HG03097 (cell line): ENCODE results near the gene RCAN1.
A peak's percentile ranks its signal among the peaks of the same experiment; 100 is the strongest.

Source experiments
- ATAC-seq: cut with Tn5 transposase; IDR thresholded peaks from one replicate; pipeline ENCODE4 v1.9.1; 2021; ENCODE audit not compliant: unreplicated experiment, low FRiP score

Gene RCAN1

DNA sequence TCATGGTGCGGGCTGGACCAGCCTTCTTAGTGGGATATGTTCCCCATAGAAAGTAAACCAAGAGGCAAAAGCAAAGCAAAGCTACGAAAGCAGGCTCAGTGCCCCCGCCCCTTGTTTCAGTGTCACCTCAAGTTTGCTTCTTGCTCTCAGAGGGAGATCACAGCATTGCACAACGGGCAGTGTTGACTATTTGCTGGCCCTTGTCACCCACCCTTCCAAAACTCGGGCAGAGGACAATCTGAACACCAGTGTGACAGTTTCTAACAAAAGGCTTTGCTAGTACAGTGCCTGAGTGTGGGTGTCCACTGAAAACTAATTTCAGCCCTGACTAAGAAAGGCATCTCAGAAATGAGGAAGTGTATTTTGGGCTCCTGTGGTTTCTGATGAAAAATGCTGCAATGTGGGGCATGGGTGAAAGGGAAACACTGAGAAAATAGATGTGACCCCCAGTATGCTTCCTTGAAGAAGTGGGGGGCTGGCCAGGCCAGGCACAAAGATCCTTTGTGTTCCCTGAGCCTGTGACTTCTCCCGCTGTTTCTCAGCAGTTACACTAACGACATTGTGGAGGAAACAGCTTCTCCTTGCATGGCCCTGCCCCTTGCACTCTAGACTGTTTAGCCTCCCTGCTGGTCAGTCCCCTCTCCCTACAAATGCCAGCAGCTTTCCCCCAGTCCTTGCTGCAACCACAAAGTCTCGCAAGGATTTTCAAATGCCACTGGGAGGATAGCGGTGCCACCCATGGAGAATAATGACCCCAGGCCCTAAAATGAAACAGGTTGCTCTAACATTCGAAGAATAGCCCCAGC lies 69.6 kb downstream of the RCAN1 start:
- ATAC-seq = peak; percentile 62

DNA sequence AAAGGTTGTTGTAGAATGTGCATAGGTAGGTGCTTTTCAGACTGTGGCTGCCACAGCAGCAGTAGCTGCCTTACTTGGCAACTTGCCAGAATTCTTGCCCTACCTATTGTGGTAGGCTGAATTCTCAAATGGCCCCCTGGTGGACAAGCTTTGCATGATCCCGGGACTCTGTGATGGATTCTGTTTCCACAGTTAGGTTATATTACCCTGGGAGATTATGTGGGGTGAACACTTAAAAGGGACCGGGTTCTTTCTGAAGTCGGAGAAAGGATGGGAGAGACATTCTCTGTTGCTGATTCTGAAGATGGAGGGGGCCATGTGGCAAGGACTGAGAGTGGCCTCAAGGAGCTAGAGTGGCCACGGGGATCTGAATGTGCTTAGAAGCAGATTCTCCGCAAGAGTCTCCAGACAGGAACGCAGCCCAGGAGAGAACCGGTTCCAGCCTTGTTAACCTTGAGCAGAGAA lies 70.8 kb downstream of the RCAN1 start:
- no peak for ATAC-seq

DNA sequence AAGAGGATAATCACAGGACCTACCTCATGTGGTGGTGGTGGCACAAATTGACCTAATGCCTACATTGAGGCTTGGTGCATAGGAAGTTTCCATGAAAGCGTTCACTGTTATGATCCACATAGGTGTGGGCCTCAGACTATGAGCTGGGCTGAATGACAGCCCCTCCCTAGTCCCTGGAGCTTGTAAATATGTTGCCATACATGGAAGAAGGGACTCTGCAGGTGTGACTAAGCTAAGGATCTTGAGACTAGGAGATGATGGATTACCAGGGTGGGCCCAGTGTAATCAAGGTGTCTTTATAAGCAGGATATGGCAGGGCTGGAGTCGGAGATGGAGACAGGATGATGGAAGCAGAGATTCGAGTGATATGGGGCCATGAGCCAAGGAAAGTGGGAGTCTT lies 71.9 kb downstream of the RCAN1 start:
- ATAC-seq = no peak

DNA sequence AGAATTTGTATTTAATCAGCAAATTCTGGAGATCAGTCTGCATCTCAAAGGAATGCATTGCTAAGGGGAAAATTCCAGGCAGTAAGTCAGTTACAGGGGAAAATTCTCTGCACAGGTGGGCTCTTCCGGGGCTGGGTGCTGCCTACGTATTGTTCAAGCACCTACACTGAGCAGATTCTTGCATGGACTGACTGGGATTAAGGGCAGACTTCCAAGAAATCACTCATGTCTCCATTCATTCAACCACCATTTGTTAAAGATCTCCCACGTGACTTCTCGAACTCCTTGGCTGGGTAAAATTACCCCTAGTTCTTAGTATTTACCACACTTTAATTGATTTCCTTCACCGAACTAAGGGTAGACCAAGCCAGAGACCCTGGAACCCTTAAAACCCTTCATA lies 74.7 kb downstream of the RCAN1 start:
- ATAC-seq = no peak

DNA sequence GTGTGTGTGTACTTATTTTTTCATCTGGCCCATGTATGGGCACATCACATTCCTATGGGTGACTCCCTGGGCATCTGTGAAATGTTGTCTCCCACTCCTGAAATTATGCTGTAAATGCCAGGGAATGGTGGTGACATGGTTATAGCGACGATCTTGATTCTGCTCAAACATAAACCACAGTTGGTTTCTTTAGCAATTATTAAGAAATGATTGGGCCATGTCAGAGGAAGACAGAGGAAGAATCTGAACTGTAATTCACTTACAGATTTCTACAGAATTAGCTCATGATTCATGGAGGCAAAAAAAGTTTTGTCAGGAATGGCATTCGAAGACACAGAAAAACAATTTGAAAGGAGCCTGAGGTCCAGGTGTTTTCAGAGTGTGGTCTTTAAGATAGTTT lies 77.1 kb downstream of the RCAN1 start:
- no peak for ATAC-seq

DNA sequence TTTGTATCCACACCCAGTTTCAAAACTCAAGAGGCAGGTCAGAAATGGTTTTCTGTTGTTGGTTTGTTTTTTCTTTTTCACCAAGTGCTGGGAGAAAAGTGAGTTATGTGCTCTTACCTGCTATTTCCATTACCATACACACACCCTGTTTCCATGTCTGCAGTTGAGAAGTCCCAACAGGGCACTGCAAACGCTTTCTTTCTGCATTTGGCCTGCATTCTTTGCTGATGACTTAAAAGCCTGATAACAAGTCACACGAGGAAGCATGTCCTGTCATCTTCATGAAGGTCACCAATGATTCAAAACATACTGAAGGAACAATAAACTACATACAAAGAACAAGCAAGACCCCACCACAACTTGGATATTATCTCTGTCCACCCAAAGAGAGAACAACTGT lies 78.1 kb downstream of the RCAN1 start:
- ATAC-seq = no peak

DNA sequence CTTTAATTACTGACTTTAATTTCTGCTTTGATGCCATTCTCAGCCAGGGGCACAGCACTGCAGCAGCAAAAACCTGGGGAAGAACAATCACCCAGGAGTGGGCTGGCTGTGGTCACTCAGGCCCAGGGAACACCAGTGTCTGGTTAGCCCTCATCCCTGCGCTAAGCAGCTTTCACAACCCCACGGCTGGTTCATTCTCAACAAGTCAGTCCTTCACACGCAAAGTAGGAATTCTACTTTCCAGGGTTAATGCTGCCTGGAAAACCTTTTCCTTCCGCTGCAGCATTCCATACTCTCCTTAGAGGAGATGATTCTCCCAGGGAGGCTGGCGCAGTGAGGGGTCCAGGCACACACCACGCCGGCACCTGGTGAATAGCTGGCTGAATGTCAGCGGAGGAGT lies 78.6 kb downstream of the RCAN1 start:
- ATAC-seq = no peak

DNA sequence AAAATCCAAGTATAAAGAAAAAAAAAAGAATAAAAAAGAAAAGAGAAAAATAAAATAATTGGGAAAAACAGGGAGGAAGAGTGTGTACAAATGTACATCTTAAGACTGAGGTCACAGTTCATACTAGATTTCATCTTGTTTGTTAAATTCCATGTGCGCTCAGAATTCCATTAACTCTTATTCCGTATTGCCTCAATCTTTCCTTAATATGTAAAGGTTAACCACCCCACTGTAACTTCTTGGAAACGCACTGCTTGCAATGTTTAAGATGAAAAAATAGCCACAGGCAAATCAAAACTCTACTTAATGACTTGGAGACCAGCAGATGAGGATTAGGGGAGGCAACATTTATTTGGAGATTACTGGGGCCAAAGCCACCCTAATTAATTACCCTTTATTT lies 79.0 kb downstream of the RCAN1 start:
- ATAC-seq = no peak

DNA sequence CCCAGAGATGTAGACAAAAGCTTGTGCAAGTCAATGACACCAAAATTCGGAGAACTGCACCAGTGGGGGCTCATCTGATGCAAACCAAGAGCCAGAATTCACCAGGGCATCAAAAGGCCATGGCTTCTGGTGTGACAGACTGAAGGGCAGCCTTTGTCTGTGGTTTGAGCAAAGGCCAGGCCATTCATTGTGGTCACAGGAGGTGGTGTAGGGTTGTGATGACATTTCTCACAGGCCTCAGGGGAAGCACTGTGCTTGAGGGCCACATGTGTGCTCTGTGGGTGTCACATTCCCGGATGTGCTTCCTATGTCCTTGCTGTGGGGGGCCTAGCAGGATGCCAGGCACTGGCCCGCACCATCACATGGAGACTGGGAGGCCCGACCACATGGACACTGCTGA lies 80.4 kb downstream of the RCAN1 start:
- no peak for ATAC-seq

DNA sequence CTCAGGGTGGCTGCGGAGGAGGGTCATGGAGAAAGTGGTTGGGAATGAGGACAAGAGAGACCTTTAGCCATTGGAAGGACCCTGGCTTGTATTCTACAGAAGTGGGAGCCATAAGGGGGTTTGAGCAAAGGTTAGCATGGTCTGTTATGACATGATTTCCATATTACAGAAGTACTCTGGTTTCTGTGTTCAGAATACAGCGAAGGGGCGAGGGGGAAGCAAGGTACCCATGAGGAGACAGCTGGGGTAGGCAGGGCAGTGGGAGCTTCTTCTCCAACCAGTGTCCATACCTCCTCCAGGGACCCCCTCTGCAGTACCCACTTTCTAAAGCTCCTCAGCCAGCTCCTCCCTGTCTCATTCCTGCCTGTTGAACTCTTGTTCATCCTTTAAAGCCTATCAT lies 81.0 kb downstream of the RCAN1 start:
- ATAC-seq = no peak

DNA sequence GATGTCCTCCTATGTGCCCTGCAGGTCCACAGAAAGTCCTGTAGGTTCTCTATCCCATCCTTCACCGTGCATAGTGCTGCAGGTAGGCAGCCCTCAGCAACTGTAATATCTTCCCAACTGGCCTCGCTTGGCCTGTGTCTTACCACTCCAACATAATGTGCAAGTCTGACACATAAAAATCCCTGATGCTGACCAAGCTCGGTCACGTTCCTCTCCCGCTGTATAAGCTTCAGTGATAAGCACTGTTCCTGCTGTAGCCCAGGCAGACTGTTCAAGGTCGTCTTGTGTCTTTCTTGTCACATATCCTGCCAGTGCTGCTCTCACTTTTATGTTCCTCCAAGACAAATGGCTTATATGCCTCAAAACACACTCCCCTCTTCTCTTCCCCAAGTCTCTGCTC lies 83.5 kb downstream of the RCAN1 start:
- no peak for ATAC-seq

DNA sequence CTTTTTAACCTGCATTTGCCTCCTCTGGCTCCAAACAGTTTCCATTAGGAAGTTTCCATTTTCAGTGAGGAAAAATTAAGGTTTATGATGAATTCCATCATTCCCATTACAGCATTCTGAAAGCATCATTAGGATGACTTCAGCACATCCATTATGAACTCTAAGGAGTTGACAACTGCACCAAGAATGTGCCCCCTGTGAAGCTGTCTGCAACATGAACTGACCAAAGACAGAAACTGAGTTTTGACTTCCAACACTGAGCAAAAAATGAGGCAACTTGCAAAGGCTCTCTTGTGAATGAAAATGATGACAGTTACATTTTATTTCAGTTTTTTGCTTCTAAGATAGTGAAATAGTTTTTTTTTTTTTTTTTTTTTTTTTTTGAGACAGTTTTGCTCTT lies 84.7 kb downstream of the RCAN1 start:
- ATAC-seq = no peak

DNA sequence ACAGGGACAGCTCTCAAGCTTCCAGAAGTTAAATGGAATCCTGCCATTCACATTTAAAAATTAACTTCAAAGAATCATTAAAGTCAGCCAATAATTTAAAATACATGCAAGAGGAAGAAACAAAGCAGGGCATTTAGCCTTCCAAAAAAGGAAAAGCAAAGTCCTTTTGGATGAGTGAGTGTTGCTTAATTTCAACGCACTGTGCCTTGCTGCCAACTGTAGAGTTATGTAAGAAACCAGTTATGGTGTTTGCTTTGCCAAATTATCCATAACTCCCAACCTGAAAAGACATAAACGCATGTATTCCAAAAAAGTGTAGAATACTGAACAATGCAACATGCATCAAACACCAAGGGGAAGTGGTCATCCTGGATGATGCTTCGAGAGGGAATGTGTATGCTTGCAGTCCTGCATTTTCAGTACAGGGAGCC lies 86.8 kb downstream of the RCAN1 start:
- ATAC-seq = no peak

DNA sequence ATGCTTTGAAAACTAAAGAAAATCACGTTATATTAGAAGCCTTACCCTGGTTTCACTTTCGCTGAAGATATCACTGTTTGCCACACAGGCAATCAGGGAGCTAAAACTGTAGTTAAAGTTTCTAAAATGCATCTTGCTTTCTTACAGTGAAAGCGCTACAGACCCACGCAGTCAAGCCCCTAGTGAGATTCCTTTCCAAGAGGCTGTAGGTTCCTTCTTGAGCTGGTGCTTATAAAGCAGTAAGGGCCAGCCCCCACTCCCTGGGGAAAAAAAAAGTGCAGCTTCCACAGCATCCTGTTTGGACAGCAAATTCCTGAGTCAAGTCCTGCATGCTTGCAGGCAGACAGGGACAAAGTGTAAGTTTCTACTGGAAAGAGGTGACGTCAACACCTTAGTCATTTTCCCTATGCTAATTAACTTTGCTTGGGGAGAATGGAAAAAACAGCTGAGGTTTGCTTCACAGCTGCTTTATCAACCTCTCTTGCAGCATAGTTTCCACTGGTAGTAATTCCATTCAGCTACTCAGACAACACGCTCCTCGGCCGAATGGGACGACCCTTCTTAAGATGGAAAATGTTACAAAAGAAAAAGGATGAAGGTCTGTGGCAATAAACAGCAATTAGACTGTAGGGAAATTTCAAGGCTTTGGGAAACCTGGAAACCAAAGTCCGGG lies 88.2 kb downstream of the RCAN1 start:
- ATAC-seq = no peak

DNA sequence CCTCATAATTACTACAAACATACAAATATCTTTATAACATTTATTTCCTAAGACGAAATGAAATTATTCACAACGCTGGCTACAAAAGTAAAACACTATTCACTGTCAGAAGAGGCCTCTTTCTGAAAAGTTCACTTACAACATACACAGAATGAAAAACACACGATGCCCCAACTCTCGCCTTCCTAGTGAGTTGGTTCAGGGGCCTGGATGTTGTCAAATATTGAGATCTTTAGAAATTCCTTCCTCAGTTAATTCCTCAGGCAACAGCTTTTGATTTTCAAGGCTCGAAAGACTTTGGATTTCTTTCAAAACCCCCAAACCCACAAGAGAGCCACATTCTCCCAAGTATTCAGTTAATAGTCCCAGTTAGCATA lies 88.7 kb downstream of the RCAN1 start:
- no peak for ATAC-seq

DNA sequence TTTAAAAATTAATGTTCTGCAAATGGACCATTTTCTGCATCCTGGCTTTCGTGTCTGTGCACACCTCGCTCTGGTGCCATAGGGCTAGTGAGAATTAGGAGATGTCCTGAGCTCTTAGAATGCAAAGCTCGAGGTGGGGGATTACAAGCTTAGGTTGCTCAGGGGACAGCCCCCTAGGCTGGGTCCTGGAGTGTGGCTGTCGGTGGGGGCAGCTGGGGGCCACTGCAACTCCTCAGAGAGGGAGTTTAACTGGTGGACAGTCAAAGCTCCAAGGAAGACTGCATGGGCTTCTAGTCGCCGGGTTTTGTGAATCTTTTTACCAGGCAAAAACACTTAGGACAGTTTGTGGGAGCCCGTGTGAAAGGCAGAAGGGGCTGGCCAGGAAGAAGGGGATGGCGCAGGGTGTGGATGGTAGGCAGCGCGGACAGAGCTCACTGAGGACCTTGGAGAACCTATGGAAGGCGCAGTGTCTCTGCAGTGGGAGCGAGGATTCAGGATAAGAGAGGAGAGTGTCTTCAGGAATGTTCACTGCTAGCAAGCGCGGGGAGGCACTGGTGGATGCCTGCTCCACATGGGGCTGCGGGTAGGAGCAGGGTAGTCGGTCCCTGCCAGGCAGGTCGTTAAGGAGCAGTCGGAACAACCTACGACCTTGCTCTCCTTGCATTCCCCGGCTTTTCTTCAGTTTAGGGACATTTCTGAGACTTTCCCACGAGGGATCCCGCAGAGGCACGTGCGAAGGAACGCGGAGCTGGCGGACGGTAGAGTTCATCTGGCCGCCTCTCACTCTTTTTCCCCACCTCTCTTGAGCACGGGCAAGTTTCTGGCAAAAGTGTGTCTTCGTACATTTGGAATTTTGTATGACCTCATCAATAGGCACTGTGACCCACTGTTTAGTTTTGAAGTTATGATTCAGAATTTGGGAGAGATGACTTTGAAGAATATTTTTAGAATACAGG lies 90.0 kb downstream of the RCAN1 start:
- ATAC-seq = no peak

DNA sequence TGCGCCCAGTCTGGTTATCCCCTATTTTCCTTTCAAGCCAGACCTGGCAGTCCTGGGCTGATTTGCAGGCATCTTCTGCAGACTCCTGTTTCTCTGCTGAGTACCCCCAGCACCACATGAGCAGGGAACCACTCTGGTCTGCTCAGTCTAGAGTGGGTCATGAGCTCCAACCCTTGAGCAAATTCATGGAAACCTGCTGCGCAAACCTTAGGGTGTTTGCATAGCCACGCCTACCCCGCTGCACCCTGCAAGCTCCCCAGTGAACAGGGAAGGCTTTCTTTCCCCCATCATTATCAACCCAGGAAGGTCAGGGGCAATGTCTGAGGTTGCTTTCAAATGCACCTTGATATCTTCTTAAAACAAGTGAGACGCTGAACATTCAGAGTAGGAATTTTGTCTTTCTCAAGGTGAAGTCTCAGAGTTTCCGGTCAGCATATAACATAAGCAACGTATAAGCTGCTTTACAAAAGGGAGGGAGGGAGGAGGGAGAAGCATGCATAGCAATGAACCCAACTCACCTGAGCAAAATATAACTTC lies 91.8 kb downstream of the RCAN1 start:
- no peak for ATAC-seq

DNA sequence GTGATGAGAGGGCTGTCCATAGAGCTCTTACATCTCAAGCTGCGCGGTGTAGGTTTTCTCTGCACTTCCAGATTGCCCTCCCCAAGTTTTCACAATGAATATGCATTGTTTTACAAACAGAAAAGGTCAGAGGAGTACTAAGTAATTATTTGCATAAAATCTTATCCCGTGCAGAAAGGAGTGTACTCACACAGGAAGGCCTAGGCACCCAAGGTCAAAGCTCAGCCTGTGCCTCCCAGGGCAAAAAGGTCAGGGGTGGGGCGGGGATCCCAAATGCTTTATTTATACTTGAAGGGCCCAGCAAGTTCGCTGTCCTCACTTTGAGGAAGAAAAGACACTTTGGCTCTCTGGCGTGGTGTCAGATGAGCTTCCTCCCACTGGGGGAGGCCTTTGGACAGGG lies 92.6 kb downstream of the RCAN1 start:
- ATAC-seq = no peak

DNA sequence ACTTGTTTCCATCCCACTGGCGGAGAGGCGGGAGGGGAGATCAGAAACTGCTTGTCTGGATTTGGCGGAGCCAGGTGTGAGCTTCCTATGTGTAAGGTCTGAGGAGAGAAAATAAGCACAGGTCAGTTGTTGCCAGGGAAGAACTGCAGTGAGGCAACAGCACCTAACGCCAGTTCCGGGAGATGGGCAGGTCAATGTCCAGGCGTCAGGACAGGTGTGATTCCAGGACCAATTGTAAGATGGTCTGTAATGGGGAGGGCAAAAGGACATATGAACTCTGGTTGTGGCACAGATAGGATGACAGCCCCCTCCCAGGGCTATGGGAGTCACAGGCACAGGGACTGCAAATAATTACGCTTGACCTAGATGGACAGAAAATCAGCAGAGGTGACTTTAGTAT lies 93.4 kb downstream of the RCAN1 start:
- ATAC-seq = no peak

DNA sequence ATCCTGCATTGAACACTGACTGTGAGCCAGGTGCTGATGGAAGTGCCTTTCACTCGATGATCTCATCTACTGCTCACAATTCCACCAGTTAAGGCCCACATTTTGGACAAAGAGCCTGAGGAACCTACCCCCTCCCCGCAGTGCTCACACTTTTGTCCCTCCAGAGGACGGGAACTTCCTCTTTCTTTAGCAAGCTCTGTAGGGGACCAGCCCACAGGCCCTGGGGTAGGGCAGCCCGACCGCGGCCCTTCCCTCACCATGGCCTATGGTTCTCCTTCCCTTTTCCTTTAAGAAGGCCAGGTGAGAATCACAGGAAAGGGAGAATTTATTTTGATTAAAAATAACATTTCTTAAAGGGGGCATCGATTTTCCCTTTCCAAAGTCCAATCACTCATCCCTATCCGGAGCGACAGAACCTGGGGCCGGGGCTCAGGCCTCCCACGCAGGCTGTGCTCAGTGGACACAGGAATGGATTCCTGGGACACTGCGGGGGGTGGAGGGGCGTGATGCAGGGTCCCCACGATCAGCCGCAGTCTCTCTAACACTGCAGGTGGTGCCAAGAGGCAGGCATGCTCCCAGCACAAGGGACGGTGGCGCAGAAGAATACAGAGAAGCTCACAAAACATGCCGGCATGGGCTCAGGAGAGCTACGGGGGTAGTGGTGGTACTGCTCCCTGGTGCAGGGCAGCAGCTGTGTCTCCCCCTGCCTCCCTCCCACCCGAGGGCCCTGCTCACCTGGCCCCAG lies 94.0 kb downstream of the RCAN1 start:
- ATAC-seq = no peak
